ENCODE measurements around the gene ANKS4B. TPM values are rescaled to one million over a fixed set of nuclear protein-coding genes. Genes with fewer than 3 reads are reported as not detected.

The ANKS4B gene
- total RNA-seq, 1 experiment from 2014 or later: 0.09 TPM

- H4K20me1 ChIP-seq (ENCODE audit: control insufficient read depth, insufficient read depth, insufficient read length): no peaks in the 10 kb centered on the region
- peaks cover 7 to 11% of the 10 kb centered on the region in 2 experiments for H3K4me1 Mint-ChIP-seq
- no peak within 1 kb of the TSS for H3K56ac ChIP-seq (ENCODE audit: insufficient read length, low read depth, low read length)
- no peaks in the 10 kb centered on the region for H3K4me1 ChIP-seq (ENCODE audit: insufficient read depth, low read length)
- no peaks in the 10 kb centered on the region; a peak in 1 of 7 replicates for H3K36me3 Mint-ChIP-seq (ENCODE audit: insufficient read depth in 1 of 3, low read depth in 3 of 3)
- H2BK120ac ChIP-seq (ENCODE audit: low read depth, low read length, poor library complexity, severe bottlenecking): no peak within 1 kb of the TSS
- no peak within 1 kb of the TSS for H3K4me2 ChIP-seq (ENCODE audit: insufficient read depth, insufficient read length, low read length)
- no peak for TF ChIP-seq CTCF (conservative IDR thresholded peaks at IDR 0.05)
- no peak within 1 kb of the TSS for H2BK15ac ChIP-seq (ENCODE audit: low read depth, low read length)
- H3K27me3 Mint-ChIP-seq (ENCODE audit: low read depth): peaks cover 10% of the 10 kb centered on the region
- no peaks in the 10 kb centered on the region for H3K9me3 Mint-ChIP-seq
- H3K23ac ChIP-seq (ENCODE audit: insufficient read length, low read depth, low read length): no peak within 1 kb of the TSS
- no peak within 1 kb of the TSS for H3K4ac ChIP-seq (ENCODE audit: low read depth, low read length)
- no peaks in the 10 kb centered on the region; the same call in 1 of the 2 replicates for H3K27me3 ChIP-seq (ENCODE audit: insufficient read depth, low read length)
- H3K79me1 ChIP-seq (ENCODE audit: insufficient read depth, low read depth, low read length, poor library complexity, severe bottlenecking): no peaks in the 10 kb centered on the region
- H3K4me3 Mint-ChIP-seq: no peak within 1 kb of the TSS
- H2BK5ac ChIP-seq (ENCODE audit: insufficient read length, low read length): no peak within 1 kb of the TSS
- no peak within 1 kb of the TSS for H2BK20ac ChIP-seq (ENCODE audit: low read depth, low read length, poor library complexity, severe bottlenecking)
- H3T11ph ChIP-seq (ENCODE audit: low read length): no peak within 1 kb of the TSS
- no peak within 1 kb of the TSS for H3K27ac ChIP-seq (ENCODE audit: insufficient read length, low read depth, low read length)
- H3K79me2 ChIP-seq (ENCODE audit: insufficient read depth, low read length): no peaks in the 10 kb centered on the region
- WGBS (ENCODE audit: extremely low coverage, insufficient read length, low lambda C conversion rate): no CpG with 5 or more reads among the region's 5 CpGs
- no peak within 1 kb of the TSS for H3K9ac ChIP-seq (ENCODE audit: extremely low read depth, insufficient read length, low read length)
- no peak within 1 kb of the TSS for H4K5ac ChIP-seq (ENCODE audit: insufficient read length, low read depth, low read length)
- no peak within 1 kb of the TSS for H3K14ac ChIP-seq (ENCODE audit: insufficient read depth, low read length)
- no peaks in the 10 kb centered on the region for H3K23me2 ChIP-seq (ENCODE audit: insufficient read length, low read depth, low read length, poor library complexity, severe bottlenecking)
- H3K27ac Mint-ChIP-seq: no peak within 1 kb of the TSS; a peak in 3 of 7 replicates
- DNase-seq: no peak
- H4K91ac ChIP-seq (ENCODE audit: insufficient read length, low read depth, low read length): no peak within 1 kb of the TSS
- H2AK5ac ChIP-seq (ENCODE audit: insufficient read length, low read length): no peak within 1 kb of the TSS
- no peak within 1 kb of the TSS for H2AFZ ChIP-seq (ENCODE audit: low read length)
- no peak within 1 kb of the TSS for H4K8ac ChIP-seq (replicated peaks; ENCODE audit: insufficient read length, low read depth, low read length)
- no peak within 1 kb of the TSS for H3K18ac ChIP-seq (ENCODE audit: insufficient read length, low read depth, low read length)
- no peak within 1 kb of the TSS for H2BK12ac ChIP-seq (ENCODE audit: insufficient read length, low read depth, low read length)
- no peaks in the 10 kb centered on the region for H3K9me3 ChIP-seq (ENCODE audit: control insufficient read depth, low read depth, low read length)
These were observed 22.0 kb upstream of the ANKS4B start, which contains the start of gene ZP2 for GRCh38 chr16:21211486-21211885. Gene ZP2, minus strand, starts transcription at chr16:21211574. Its CDS starts 27 bp downstream, at chr16:21211547.
